GM12878 (cell line): Measurements from ENCODE around the gene CRELD2. TPM values are rescaled to one million over a fixed set of nuclear protein-coding genes. Genes with fewer than 3 reads are reported as not detected.

Experiments
- CEBPB ChIP-seq, 2 experiments: fragments of 150-350 bp in 1 of 2; IDR thresholded peaks; 2 replicates each; pipeline ENCODE4 v1.6.1; 2012 to 2014; ENCODE audit warnings: low read depth in 2 of 2, low read length in 2 of 2, borderline replicate concordance in 1 of 2, inconsistent platforms in 1 of 2
- CHD4 ChIP-seq: fragments of 200-600 bp; sonication (generic); IDR thresholded peaks from 2 replicates; pipeline ENCODE4 v1.6.1; 2016; ENCODE audit warnings: mild to moderate bottlenecking
- CTCF ChIP-seq, 3 experiments: IDR thresholded peaks in 2 of 3; conservative IDR thresholded peaks in 1 of 3; 2 replicates each; pipeline ENCODE4 v1.5.1; 2011; ENCODE audit warnings: low read depth in 3 of 3, low read length in 3 of 3, mild to moderate bottlenecking in 3 of 3, control low read depth in 2 of 3, moderate library complexity in 2 of 3, inconsistent platforms in 1 of 3, mixed read lengths in 1 of 3; ENCODE audit not compliant: control insufficient read depth in 2 of 3, insufficient read depth in 1 of 3; ENCODE audit errors: extremely low read depth in 1 of 3
- E2F4 ChIP-seq: IDR thresholded peaks from 2 replicates; pipeline ENCODE4 v1.6.1; 2012; ENCODE audit warnings: low read depth, low read length, improper control_type of control experiment
- E4F1 ChIP-seq: fragments of 450-650 bp; IDR thresholded peaks from 2 replicates; pipeline ENCODE4 v1.6.1; 2018; ENCODE audit warnings: borderline replicate concordance, mild to moderate bottlenecking; ENCODE audit not compliant: partially characterized antibody
- EED ChIP-seq: sonication (generic); IDR thresholded peaks from 2 replicates; pipeline ENCODE4 v1.6.1; 2016; ENCODE audit warnings: antibody characterized with exemption, low read depth
- EGR1 ChIP-seq, 2 experiments: IDR thresholded peaks; 1 replicate in 1 of 2; 2 replicates in 1 of 2; pipeline ENCODE4 v1.6.1; 2011 to 2012; ENCODE audit warnings: low read depth in 2 of 2, low read length in 2 of 2, borderline replicate concordance in 1 of 2, mild to moderate bottlenecking in 1 of 2, moderate library complexity in 1 of 2
- HCFC1 ChIP-seq: fragments of 150-350 bp; IDR thresholded peaks from 2 replicates; pipeline ENCODE4 v1.6.1; 2014; ENCODE audit warnings: low read length
- JUNB ChIP-seq: IDR thresholded peaks from 2 replicates; pipeline ENCODE4 v1.6.1; 2016; ENCODE audit warnings: antibody characterized with exemption, mild to moderate bottlenecking
- LARP7 ChIP-seq: fragments of 450-650 bp; IDR thresholded peaks from 2 replicates; pipeline ENCODE4 v1.6.1; 2017; ENCODE audit warnings: mild to moderate bottlenecking
- MEF2B ChIP-seq: fragments of 450-650 bp; IDR thresholded peaks from 2 replicates; pipeline ENCODE4 v1.6.1; 2018; ENCODE audit warnings: mild to moderate bottlenecking, moderate library complexity; ENCODE audit not compliant: partially characterized antibody, poor library complexity, severe bottlenecking
- MTA2 ChIP-seq: fragments of 450-650 bp; IDR thresholded peaks from 2 replicates; pipeline ENCODE4 v1.6.1; 2016; ENCODE audit warnings: low read depth, mild to moderate bottlenecking, moderate library complexity
- NFIC ChIP-seq: IDR thresholded peaks from 2 replicates; pipeline ENCODE4 v1.6.1; 2012; ENCODE audit warnings: low read depth, mild to moderate bottlenecking, inconsistent platforms, low read length, moderate library complexity
- NFYB ChIP-seq: IDR thresholded peaks from 2 replicates; pipeline ENCODE4 v1.6.1; 2011; ENCODE audit warnings: low read depth, mild to moderate bottlenecking, low read length, improper control_type of control experiment, moderate library complexity; ENCODE audit not compliant: insufficient read depth
- POLR2AphosphoS2 ChIP-seq: IDR thresholded peaks from 2 replicates; pipeline ENCODE4 v1.6.1; 2011; ENCODE audit warnings: low read depth, mild to moderate bottlenecking, low read length, improper control_type of control experiment, moderate library complexity
- RUNX3 ChIP-seq: IDR thresholded peaks from 2 replicates; pipeline ENCODE4 v1.6.1; 2012; ENCODE audit warnings: low read length, inconsistent platforms
- TBL1XR1 ChIP-seq: IDR thresholded peaks from 2 replicates; pipeline ENCODE4 v1.6.1; 2012; ENCODE audit warnings: low read depth, low read length, improper control_type of control experiment
- WRNIP1 ChIP-seq: IDR thresholded peaks from 2 replicates; pipeline ENCODE4 v1.6.1; 2011; ENCODE audit warnings: low read depth, low read length, improper control_type of control experiment, borderline replicate concordance
- polyA plus RNA-seq, 11 experiments: library from polyadenylated mRNA; depleted of rRNA in 4 of 11; unstranded in 6 of 11; stranded (reverse) in 5 of 11; fragments of >200 nt; fragmentation: Nextera tagmentation in 4 of 11; fragmentation: Illumina TruSeq in 1 of 11; extraction: Ambion mirVana in 4 of 11; extraction: Trizol in 1 of 11; gene quantifications; 1 replicate in 1 of 11; 2 replicates in 10 of 11; pipeline versions ENCODE4 v1.2.1 to v1.2.3, GENCODE V29; 2011 to 2016; ENCODE audit warnings: inconsistent platforms in 2 of 11, missing spikeins in 2 of 11, low read depth in 1 of 11
- total RNA-seq, 4 experiments: library from RNA; depleted of rRNA in 3 of 4; stranded (reverse); fragments of >200 nt in 3 of 4; fragmentation: Illumina TruSeq in 1 of 4; extraction: Trizol in 1 of 4; gene quantifications; 2 replicates each; pipeline versions ENCODE4 v1.2.1 to v1.2.3, GENCODE V29; 2013 to 2021
- TF ChIP-seq, protein P1 (sequence below): fragments of 450-650 bp; IDR thresholded peaks from 2 replicates; pipeline ENCODE4 v1.6.1; 2017; ENCODE audit warnings: mild to moderate bottlenecking
- TF ChIP-seq, protein P2 (sequence below): fragments of 450-650 bp; IDR thresholded peaks from 2 replicates; pipeline ENCODE4 v1.6.1; 2016; ENCODE audit warnings: mild to moderate bottlenecking

The CRELD2 gene
- total and polyA plus RNA-seq, 10 of the 15 experiments (the other 5 are each of a cell fraction or from before 2014, with no cell fraction given) = 9.4 to 111 (median 25.9) TPM

DNA sequence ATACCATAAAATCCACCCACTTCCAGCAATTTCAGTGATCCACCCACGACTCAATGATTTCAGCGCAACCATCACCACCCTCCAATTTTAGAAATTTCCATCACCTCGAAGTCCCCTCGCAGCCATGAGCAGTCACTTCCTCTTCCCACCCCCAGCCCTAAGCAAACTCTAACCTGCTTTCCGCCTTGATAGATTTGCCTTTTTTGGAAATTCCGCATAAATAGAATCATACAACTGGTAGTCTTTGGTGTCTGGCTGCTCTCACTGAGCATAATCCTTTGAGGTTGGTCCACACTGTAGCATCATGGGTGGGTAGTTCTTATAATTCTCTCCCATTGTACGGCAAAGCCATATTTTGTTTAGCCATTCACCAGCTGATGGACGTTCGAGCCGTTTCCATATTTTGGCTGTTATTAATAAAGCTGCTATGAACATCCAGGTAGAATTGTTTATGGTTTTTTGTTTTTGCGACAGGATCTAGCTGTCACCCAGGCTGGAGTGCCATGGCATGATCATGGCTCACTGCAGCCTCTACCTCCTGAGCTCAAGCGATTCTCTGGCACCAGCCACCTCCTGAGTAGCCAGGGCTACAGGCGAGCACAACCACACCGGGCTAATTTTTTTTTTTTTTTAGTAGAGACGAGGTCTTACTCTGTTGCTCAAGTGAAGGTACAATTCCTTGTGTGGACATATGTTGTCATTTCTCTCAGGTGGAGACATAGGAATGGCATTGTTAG, 58.2 kb downstream of the CRELD2 start (continued):
- no peak for TF ChIP-seq CEBPB (IDR thresholded peaks at IDR 0.05; ENCODE audit: borderline replicate concordance in 1 of 2, low read depth in 2 of 2, low read length in 2 of 2)
- TF ChIP-seq JUNB = no peak; the same call in 1 of the 2 replicates
- TF ChIP-seq POLR2AphosphoS2 = no peak
- TF ChIP-seq, protein P1, sequence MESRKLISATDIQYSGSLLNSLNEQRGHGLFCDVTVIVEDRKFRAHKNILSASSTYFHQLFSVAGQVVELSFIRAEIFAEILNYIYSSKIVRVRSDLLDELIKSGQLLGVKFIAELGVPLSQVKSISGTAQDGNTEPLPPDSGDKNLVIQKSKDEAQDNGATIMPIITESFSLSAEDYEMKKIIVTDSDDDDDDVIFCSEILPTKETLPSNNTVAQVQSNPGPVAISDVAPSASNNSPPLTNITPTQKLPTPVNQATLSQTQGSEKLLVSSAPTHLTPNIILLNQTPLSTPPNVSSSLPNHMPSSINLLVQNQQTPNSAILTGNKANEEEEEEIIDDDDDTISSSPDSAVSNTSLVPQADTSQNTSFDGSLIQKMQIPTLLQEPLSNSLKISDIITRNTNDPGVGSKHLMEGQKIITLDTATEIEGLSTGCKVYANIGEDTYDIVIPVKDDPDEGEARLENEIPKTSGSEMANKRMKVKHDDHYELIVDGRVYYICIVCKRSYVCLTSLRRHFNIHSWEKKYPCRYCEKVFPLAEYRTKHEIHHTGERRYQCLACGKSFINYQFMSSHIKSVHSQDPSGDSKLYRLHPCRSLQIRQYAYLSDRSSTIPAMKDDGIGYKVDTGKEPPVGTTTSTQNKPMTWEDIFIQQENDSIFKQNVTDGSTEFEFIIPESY = peak; percentile 89
- TF ChIP-seq, protein P2, sequence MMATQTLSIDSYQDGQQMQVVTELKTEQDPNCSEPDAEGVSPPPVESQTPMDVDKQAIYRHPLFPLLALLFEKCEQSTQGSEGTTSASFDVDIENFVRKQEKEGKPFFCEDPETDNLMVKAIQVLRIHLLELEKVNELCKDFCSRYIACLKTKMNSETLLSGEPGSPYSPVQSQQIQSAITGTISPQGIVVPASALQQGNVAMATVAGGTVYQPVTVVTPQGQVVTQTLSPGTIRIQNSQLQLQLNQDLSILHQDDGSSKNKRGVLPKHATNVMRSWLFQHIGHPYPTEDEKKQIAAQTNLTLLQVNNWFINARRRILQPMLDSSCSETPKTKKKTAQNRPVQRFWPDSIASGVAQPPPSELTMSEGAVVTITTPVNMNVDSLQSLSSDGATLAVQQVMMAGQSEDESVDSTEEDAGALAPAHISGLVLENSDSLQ = peak; percentile 21; the same call in 1 of the 2 replicates
- peak; percentile 53; the same call in 1 of the 2 replicates for TF ChIP-seq NFIC
- TF ChIP-seq EGR1 (IDR thresholded peaks at IDR 0.05; ENCODE audit: borderline replicate concordance in 1 of 2, low read depth in 2 of 2, low read length in 2 of 2) = peak in 1 of 2 experiments; percentile 69; a peak in 2 of 3 replicates
- no peak for TF ChIP-seq CHD4
- peak; percentile 78 for TF ChIP-seq MEF2B
- peak; percentile 60; the same call in 1 of the 2 replicates for TF ChIP-seq EED
- no peak for TF ChIP-seq E2F4
- TF ChIP-seq E4F1 = peak; percentile 38
- TF ChIP-seq NFYB = no peak
- TF ChIP-seq WRNIP1 = no peak
- TF ChIP-seq CTCF (IDR thresholded peaks at IDR 0.05 in 2 of 3, conservative IDR thresholded peaks at IDR 0.05 in 1 of 3; ENCODE audit: control insufficient read depth in 2 of 3, extremely low read depth in 1 of 3, insufficient read depth in 1 of 3, low read depth in 3 of 3, low read length in 3 of 3) = no peak
- TF ChIP-seq MTA2 = peak; percentile 72
- no peak for TF ChIP-seq HCFC1
- TF ChIP-seq RUNX3 = peak; percentile 64
- no peak for TF ChIP-seq LARP7
- peak; percentile 48; the same call in 1 of the 2 replicates for TF ChIP-seq TBL1XR1
